HUES6 (cell line): Measurements from ENCODE around the gene ZGRF1.
A peak's percentile ranks its signal among the peaks of the same experiment; 100 is the strongest.

Experiments
- H3K27ac ChIP-seq: 2 replicates; pipeline ENCODE4 v1.7.0; 2013; ENCODE audit warnings: low read depth, mild to moderate bottlenecking, low read length, inconsistent platforms
- H3K27me3 ChIP-seq: 2 replicates; pipeline ENCODE4 v1.6.1; 2013; ENCODE audit warnings: low read length; ENCODE audit not compliant: control insufficient read depth, insufficient read depth
- H3K36me3 ChIP-seq: 2 replicates; pipeline ENCODE4 v1.6.1; 2013; ENCODE audit warnings: low read length; ENCODE audit not compliant: control insufficient read depth, insufficient read depth
- H3K4me1 ChIP-seq: 2 replicates; pipeline ENCODE4 v1.6.1; 2013; ENCODE audit warnings: low read length; ENCODE audit not compliant: control insufficient read depth, insufficient read depth
- H3K4me3 ChIP-seq: 2 replicates; pipeline ENCODE4 v1.5.1; 2013; ENCODE audit warnings: low read depth, low read length
- H3K9ac ChIP-seq: one replicate; pipeline ENCODE4 v1.6.1; 2013; ENCODE audit warnings: mild to moderate bottlenecking, low read length
- H3K9me3 ChIP-seq: 2 replicates; pipeline ENCODE4 v1.6.1; 2013; ENCODE audit warnings: low read depth, low read length; ENCODE audit not compliant: control insufficient read depth, insufficient read depth

The ZGRF1 gene

GRCh38 chr4:112552668-112553067, 84.0 kb downstream of the ZGRF1 start:
- H3K9me3 ChIP-seq, result no peaks in the 10 kb centered on the region
- peaks cover 33% of the 10 kb centered on the region for H3K36me3 ChIP-seq
- no peak overlapping the region for H3K9ac ChIP-seq
- H3K4me1 ChIP-seq, result no peaks in the 10 kb centered on the region
- H3K27ac ChIP-seq, result no peak overlapping the region
- no peaks in the 10 kb centered on the region for H3K27me3 ChIP-seq
- H3K4me3 ChIP-seq, result no peak overlapping the region

- H3K9ac ChIP-seq, result no peak overlapping the region
- no peak overlapping the region for H3K4me3 ChIP-seq
- no peaks in the 10 kb centered on the region for H3K9me3 ChIP-seq
- no peaks in the 10 kb centered on the region for H3K27me3 ChIP-seq
- no peak overlapping the region for H3K27ac ChIP-seq
- H3K4me1 ChIP-seq, result no peaks in the 10 kb centered on the region
- H3K36me3 ChIP-seq, result peaks cover 37% of the 10 kb centered on the region
Measured at GRCh38 chr4:112550728-112551127, 86.0 kb downstream of the ZGRF1 start.

- no peak overlapping the region for H3K4me3 ChIP-seq
- no peaks in the 10 kb centered on the region for H3K9me3 ChIP-seq
- no peak overlapping the region for H3K9ac ChIP-seq
- H3K36me3 ChIP-seq, result peaks cover 18% of the 10 kb centered on the region
- no peak overlapping the region for H3K27ac ChIP-seq
- no peaks in the 10 kb centered on the region for H3K27me3 ChIP-seq
- no peaks in the 10 kb centered on the region for H3K4me1 ChIP-seq
Measured at GRCh38 chr4:112546476-112546875, 90.2 kb downstream of the ZGRF1 start.

GRCh38 chr4:112545346-112545745, 91.4 kb downstream of the ZGRF1 start:
- Histone ChIP-seq H3K27me3 (no peaks in the 10 kb centered on the region), H3K9me3 (no peaks in the 10 kb centered on the region), H3K4me3 (no peak overlapping the region), H3K9ac (no peak overlapping the region), H3K4me1 (no peaks in the 10 kb centered on the region), H3K27ac (no peak overlapping the region), H3K36me3 (peaks cover 20% of the 10 kb centered on the region)

- H3K27me3 ChIP-seq, result no peaks in the 10 kb centered on the region
- H3K9ac ChIP-seq, result no peak overlapping the region
- H3K27ac ChIP-seq, result no peak overlapping the region
- H3K36me3 ChIP-seq, result peaks cover 12% of the 10 kb centered on the region
- no peaks in the 10 kb centered on the region for H3K4me1 ChIP-seq
- H3K9me3 ChIP-seq, result no peaks in the 10 kb centered on the region
- H3K4me3 ChIP-seq, result no peak overlapping the region
Measured at GRCh38 chr4:112540695-112541094, 96.0 kb downstream of the ZGRF1 start.

- no peak overlapping the region for H3K27ac ChIP-seq
- H3K4me3 ChIP-seq, result no peak overlapping the region
- peaks cover 9% of the 10 kb centered on the region for H3K36me3 ChIP-seq
- H3K9ac ChIP-seq, result no peak overlapping the region
- no peaks in the 10 kb centered on the region for H3K9me3 ChIP-seq
- no peaks in the 10 kb centered on the region for H3K27me3 ChIP-seq
- no peaks in the 10 kb centered on the region for H3K4me1 ChIP-seq
Measured at GRCh38 chr4:112536123-112536522, 100.6 kb downstream of the ZGRF1 start.

GRCh38 chr4:112532267-112532666, 104.4 kb downstream of the ZGRF1 start:
- Histone ChIP-seq H3K9ac (no peak overlapping the region), H3K36me3 (no peaks in the 10 kb centered on the region), H3K27ac (no peak overlapping the region), H3K9me3 (no peaks in the 10 kb centered on the region), H3K4me3 (no peak overlapping the region), H3K4me1 (no peaks in the 10 kb centered on the region), H3K27me3 (no peaks in the 10 kb centered on the region)

- H3K9ac ChIP-seq, result no peak overlapping the region
- no peaks in the 10 kb centered on the region for H3K4me1 ChIP-seq
- peaks cover under 1% of the 10 kb centered on the region for H3K27me3 ChIP-seq
- no peak overlapping the region for H3K4me3 ChIP-seq
- H3K36me3 ChIP-seq, result no peaks in the 10 kb centered on the region
- no peak overlapping the region for H3K27ac ChIP-seq
- H3K9me3 ChIP-seq, result no peaks in the 10 kb centered on the region
Measured at GRCh38 chr4:112531146-112531545, 105.6 kb downstream of the ZGRF1 start.

- Histone ChIP-seq H3K4me1 (peaks cover 18% of the 10 kb centered on the region), H3K27ac (no peak overlapping the region), H3K4me3 (no peak overlapping the region), H3K36me3 (no peaks in the 10 kb centered on the region), H3K9me3 (no peaks in the 10 kb centered on the region), H3K9ac (no peak overlapping the region), H3K27me3 (peaks cover 51% of the 10 kb centered on the region)
Measured at GRCh38 chr4:112526061-112526460, 110.6 kb downstream of the ZGRF1 start.

- Histone ChIP-seq H3K27ac (no peak overlapping the region), H3K4me1 (peaks cover 25% of the 10 kb centered on the region), H3K9ac (no peak overlapping the region), H3K4me3 (peak overlapping the region; percentile 66), H3K36me3 (no peaks in the 10 kb centered on the region), H3K27me3 (peaks cover 72% of the 10 kb centered on the region), H3K9me3 (no peaks in the 10 kb centered on the region)
Measured at GRCh38 chr4:112523764-112524505, 112.8 kb downstream of the ZGRF1 start.

GRCh38 chr4:112523008-112523721, 113.5 kb downstream of the ZGRF1 start:
- Histone ChIP-seq H3K4me3 (peak overlapping the region; percentile 66), H3K4me1 (peaks cover 25% of the 10 kb centered on the region), H3K36me3 (no peaks in the 10 kb centered on the region), H3K9ac (no peak overlapping the region), H3K27ac (no peak overlapping the region), H3K27me3 (peaks cover 80% of the 10 kb centered on the region), H3K9me3 (no peaks in the 10 kb centered on the region)
